H1 (cell line): Measurements from ENCODE around the gene ALG9. TPM values are rescaled to one million over a fixed set of nuclear protein-coding genes. Genes with fewer than 3 reads are reported as not detected.

Source experiments
- CTCF ChIA-PET: fragments of 300-600 bp; sonication (Branson Sonifier 250); formaldehyde crosslinking; loops from one replicate; lab custom pipeline; 2021; ENCODE audit not compliant: partially characterized antibody; lab: Charles Lee
- POLR2A ChIA-PET: fragments of 300-600 bp; sonication (Branson Sonifier 250); formaldehyde crosslinking; loops from one replicate; lab custom pipeline; 2021; ENCODE audit warnings: inconsistent platforms; ENCODE audit not compliant: partially characterized antibody; lab: Charles Lee
- DNase-seq, 2 experiments: peaks; one replicate each; pipeline versions ENCODE4 v3.0.0 to v3.0.0-alpha.2; 2010 to 2022; ENCODE audit warnings: low spot score in 2 of 2, low read depth in 1 of 2, mixed read lengths in 1 of 2
- FAIRE-seq: peaks from 2 replicates; lab custom pipeline; 2011; peaks lifted over from hg19 to GRCh38; lab: Jason Lieb, UNC
- H2AFZ ChIP-seq: 2 replicates; pipeline ENCODE4 v1.8.1; 2012; ENCODE audit warnings: low read length, inconsistent platforms
- H2AK5ac ChIP-seq: 2 replicates; pipeline ENCODE4 v1.6.1; 2013; ENCODE audit warnings: low read depth, low read length
- H2BK120ac ChIP-seq: replicated peaks from 2 replicates; pipeline ENCODE3; 2013; ENCODE audit warnings: low read depth, low read length, inconsistent platforms
- H2BK12ac ChIP-seq: 2 replicates; pipeline ENCODE4 v1.6.1; 2013; ENCODE audit warnings: low read depth, low read length
- H2BK15ac ChIP-seq: 2 replicates; pipeline ENCODE4 v1.6.1; 2013; ENCODE audit warnings: low read length
- H2BK20ac ChIP-seq: 2 replicates; pipeline ENCODE4 v1.6.1; 2013; ENCODE audit warnings: low read length
- H2BK5ac ChIP-seq: 2 replicates; pipeline ENCODE4 v1.6.1; 2013; ENCODE audit warnings: low read depth, low read length
- H3K14ac ChIP-seq: 2 replicates; pipeline ENCODE4 v1.6.1; 2013; ENCODE audit warnings: inconsistent platforms; ENCODE audit not compliant: insufficient read length
- H3K18ac ChIP-seq: 2 replicates; pipeline ENCODE4 v1.6.1; 2013; ENCODE audit warnings: low read length; ENCODE audit errors: extremely low read depth
- H3K23ac ChIP-seq: 2 replicates; pipeline ENCODE4 v1.6.1; 2013; ENCODE audit warnings: inconsistent platforms; ENCODE audit not compliant: insufficient read length
- H3K23me2 ChIP-seq: 2 replicates; pipeline ENCODE4 v1.6.1; 2013; ENCODE audit warnings: low read depth, low read length
- H3K27ac ChIP-seq: 2 replicates; pipeline ENCODE4 v1.6.1; 2011; ENCODE audit warnings: low read depth, low read length, inconsistent platforms
- H3K27me3 ChIP-seq, 4 experiments: replicated peaks in 1 of 4; 1 replicate in 1 of 4; 2 replicates in 3 of 4; pipeline versions ENCODE4 v1.6.1 to v1.8.1; 2011 to 2013; ENCODE audit warnings: low read length in 3 of 4, mild to moderate bottlenecking in 3 of 4, inconsistent platforms in 2 of 4, mixed read lengths in 2 of 4, moderate library complexity in 1 of 4; ENCODE audit not compliant: control insufficient read depth in 3 of 4, insufficient read depth in 3 of 4; ENCODE audit errors: extremely low read depth in 1 of 4
- H3K36me3 ChIP-seq, 4 experiments: 2 replicates each; pipeline versions ENCODE4 v1.6.1 to v1.8.1; 2011 to 2013; ENCODE audit warnings: mild to moderate bottlenecking in 4 of 4, low read length in 3 of 4, moderate library complexity in 2 of 4, control low read depth in 1 of 4, inconsistent platforms in 1 of 4; ENCODE audit not compliant: insufficient read depth in 4 of 4, control insufficient read depth in 2 of 4
- H3K4ac ChIP-seq: replicated peaks from 2 replicates; pipeline ENCODE3; 2013; ENCODE audit warnings: low read length, low read depth, mixed read lengths, inconsistent platforms; ENCODE audit not compliant: insufficient read length
- H3K4me1 ChIP-seq, 4 experiments: replicated peaks in 1 of 4; 1 replicate in 1 of 4; 2 replicates in 3 of 4; pipeline versions ENCODE4 v1.6.1 to v1.8.1; 2011 to 2013; ENCODE audit warnings: low read length in 3 of 4, inconsistent platforms in 2 of 4, mixed read lengths in 1 of 4; ENCODE audit not compliant: insufficient read depth in 4 of 4, control insufficient read depth in 3 of 4
- H3K4me2 ChIP-seq, 2 experiments: 2 replicates each; pipeline versions ENCODE4 v1.6.1 to v1.8.1; 2011 to 2013; ENCODE audit warnings: low read depth in 2 of 2, low read length in 2 of 2, control low read depth in 1 of 2, inconsistent platforms in 1 of 2, mild to moderate bottlenecking in 1 of 2; ENCODE audit not compliant: insufficient read depth in 1 of 2
- H3K4me3 ChIP-seq, 4 experiments: fragments of 200-600, 300-600 bp in 1 of 4; sonication (generic), shearing (Covaris generic), sonication (Bioruptor Twin) in 1 of 4; 2 replicates each; pipeline versions ENCODE4 v1.5.1 to v1.8.1; 2011 to 2016; ENCODE audit warnings: low read length in 4 of 4, low read depth in 3 of 4, control low read depth in 2 of 4, inconsistent platforms in 2 of 4, mild to moderate bottlenecking in 2 of 4, mixed read lengths in 1 of 4, moderate library complexity in 1 of 4; ENCODE audit not compliant: insufficient read depth in 2 of 4; ENCODE audit errors: extremely low read depth in 1 of 4
- H3K56ac ChIP-seq: replicated peaks from 2 replicates; pipeline ENCODE3; 2013; ENCODE audit warnings: low read depth, mild to moderate bottlenecking, mixed read lengths, low read length, inconsistent platforms; ENCODE audit not compliant: insufficient read length
- H3K79me1 ChIP-seq: 2 replicates; pipeline ENCODE4 v1.6.1; 2013; ENCODE audit warnings: low read depth, low read length, control low read depth
- H3K79me2 ChIP-seq, 2 experiments: 2 replicates each; pipeline versions ENCODE4 v1.6.1 to v1.8.1; 2012 to 2013; ENCODE audit warnings: low read length in 2 of 2, mild to moderate bottlenecking in 2 of 2, inconsistent platforms in 1 of 2; ENCODE audit not compliant: insufficient read depth in 2 of 2, control insufficient read depth in 1 of 2
- H3K9ac ChIP-seq, 4 experiments: replicated peaks in 1 of 4; 1 replicate in 1 of 4; 2 replicates in 3 of 4; pipeline versions ENCODE4 v1.6.1 to v1.8.1; 2011 to 2013; ENCODE audit warnings: low read depth in 3 of 4, low read length in 3 of 4, control low read depth in 2 of 4, mild to moderate bottlenecking in 2 of 4, moderate library complexity in 2 of 4, inconsistent platforms in 1 of 4; ENCODE audit errors: extremely low read depth in 1 of 4
- H3K9me3 ChIP-seq, 2 experiments: 2 replicates each; pipeline versions ENCODE4 v1.6.1 to v1.8.1; 2012 to 2013; ENCODE audit warnings: mild to moderate bottlenecking in 2 of 2, moderate library complexity in 2 of 2, control low read depth in 1 of 2, inconsistent platforms in 1 of 2, low read depth in 1 of 2, low read length in 1 of 2, mixed read lengths in 1 of 2; ENCODE audit not compliant: insufficient read depth in 2 of 2
- H4K20me1 ChIP-seq, 2 experiments: replicated peaks in 1 of 2; 2 replicates each; pipeline versions ENCODE3 to v1.8.1; 2011 to 2013; ENCODE audit warnings: inconsistent platforms in 2 of 2, low read length in 2 of 2, mild to moderate bottlenecking in 1 of 2; ENCODE audit not compliant: insufficient read depth in 2 of 2, control insufficient read depth in 1 of 2
- H4K5ac ChIP-seq: 2 replicates; pipeline ENCODE4 v1.6.1; 2013; ENCODE audit warnings: low read length, low read depth, mixed read lengths, inconsistent platforms; ENCODE audit not compliant: insufficient read length
- H4K8ac ChIP-seq: 2 replicates; pipeline ENCODE4 v1.8.0; 2013; ENCODE audit warnings: mild to moderate bottlenecking, moderate library complexity, low read length, inconsistent platforms; ENCODE audit not compliant: insufficient read depth; ENCODE audit errors: extremely low read depth
- H4K91ac ChIP-seq: replicated peaks from 2 replicates; pipeline ENCODE3; 2013; ENCODE audit warnings: low read length, mixed read lengths, inconsistent platforms; ENCODE audit not compliant: insufficient read length
- BACH1 ChIP-seq: IDR thresholded peaks from 2 replicates; pipeline ENCODE4 v1.6.1; 2012; ENCODE audit warnings: low read length, improper control_type of control experiment
- BCL11A ChIP-seq, 2 experiments: IDR thresholded peaks; one replicate each; pipeline ENCODE4 v1.6.1; 2011; ENCODE audit warnings: low read depth in 2 of 2, low read length in 2 of 2, mild to moderate bottlenecking in 2 of 2
- EP300 ChIP-seq, 2 experiments: IDR thresholded peaks; 1 replicate in 1 of 2; 2 replicates in 1 of 2; pipeline ENCODE4 v1.6.1; 2011 to 2012; ENCODE audit warnings: low read depth in 2 of 2, low read length in 2 of 2, mild to moderate bottlenecking in 2 of 2, borderline replicate concordance in 1 of 2, inconsistent platforms in 1 of 2, moderate library complexity in 1 of 2
- GABPA ChIP-seq: IDR thresholded peaks from 2 replicates; pipeline ENCODE4 v1.6.1; 2011; ENCODE audit warnings: mild to moderate bottlenecking, low read length, moderate library complexity, borderline replicate concordance; ENCODE audit not compliant: insufficient read depth
- HDAC6 ChIP-seq: IDR thresholded peaks from one replicate; pipeline ENCODE4 v1.7.1; 2012; ENCODE audit warnings: low read depth, mild to moderate bottlenecking, inconsistent platforms, low read length, moderate library complexity
- RAD21 ChIP-seq, 2 experiments: IDR thresholded peaks in 1 of 2; conservative IDR thresholded peaks in 1 of 2; 2 replicates each; pipeline ENCODE4 v1.6.1; 2011; ENCODE audit warnings: low read depth in 2 of 2, low read length in 2 of 2, improper control_type of control experiment in 1 of 2, inconsistent platforms in 1 of 2, mild to moderate bottlenecking in 1 of 2, moderate library complexity in 1 of 2
- SP1 ChIP-seq: IDR thresholded peaks from 2 replicates; pipeline ENCODE4 v1.6.1; 2011; ENCODE audit warnings: low read depth, low read length
- TCF12 ChIP-seq: IDR thresholded peaks from 2 replicates; pipeline ENCODE4 v1.6.1; 2011; ENCODE audit warnings: low read depth, mild to moderate bottlenecking, low read length
- WGBS, 2 experiments: shearing (Covaris generic) in 1 of 2; methylation state at CpG; one replicate each; pipeline versions ENCODE4 v1.1.6 to v1.1.7; 2013 to 2015; ENCODE audit warnings: low lambda C conversion rate in 2 of 2, mixed read lengths in 2 of 2, inconsistent platforms in 1 of 2, low coverage in 1 of 2, missing lambda C conversion rate in 1 of 2; ENCODE audit not compliant: insufficient replicate concordance in 2 of 2, insufficient coverage in 1 of 2, insufficient read length in 1 of 2; ENCODE audit errors: extremely low coverage in 1 of 2, missing lambda C conversion rate in 1 of 2; 5-methylcytosine and 5-hydroxymethylcytosine counted together
- polyA plus RNA-seq, 7 experiments: library from polyadenylated mRNA; depleted of rRNA in 3 of 7; stranded (reverse) in 5 of 7; unstranded in 2 of 7; fragments of >200 nt in 5 of 7; fragments of 200-250 nt in 2 of 7; gene quantifications; 1 replicate in 5 of 7; 2 replicates in 1 of 7; 4 replicates in 1 of 7; pipeline versions ENCODE4 v1.2.1 to v1.2.3, GENCODE V29; 2011 to 2013; ENCODE audit warnings: missing spikeins in 2 of 7, mixed read lengths in 2 of 7
- total RNA-seq: library from RNA; stranded (reverse); fragmentation: NEBNext Ultra II Directional; extraction: Animal tissue kit (Norgen Biotek cat#: 25700); gene quantifications from 2 replicates; pipeline ENCODE4 v1.2.1, GENCODE V29; 2021
- TF ChIP-seq, protein P1 (sequence below), 3 experiments: IDR thresholded peaks; 1 replicate in 2 of 3; 2 replicates in 1 of 3; pipeline versions ENCODE4 v1.5.1 to v1.6.1; 2011; ENCODE audit warnings: low read length in 3 of 3, mild to moderate bottlenecking in 3 of 3, inconsistent platforms in 2 of 3, low read depth in 1 of 3, moderate library complexity in 1 of 3; ENCODE audit not compliant: insufficient read depth in 1 of 3; ENCODE audit errors: control extremely low read depth in 1 of 3

Gene ALG9
- total and polyA plus RNA-seq, 2 of the 8 experiments (the other 6 are each of a cell fraction or from before 2014, with no cell fraction given) = 23.5 to 24.5 TPM

DNA sequence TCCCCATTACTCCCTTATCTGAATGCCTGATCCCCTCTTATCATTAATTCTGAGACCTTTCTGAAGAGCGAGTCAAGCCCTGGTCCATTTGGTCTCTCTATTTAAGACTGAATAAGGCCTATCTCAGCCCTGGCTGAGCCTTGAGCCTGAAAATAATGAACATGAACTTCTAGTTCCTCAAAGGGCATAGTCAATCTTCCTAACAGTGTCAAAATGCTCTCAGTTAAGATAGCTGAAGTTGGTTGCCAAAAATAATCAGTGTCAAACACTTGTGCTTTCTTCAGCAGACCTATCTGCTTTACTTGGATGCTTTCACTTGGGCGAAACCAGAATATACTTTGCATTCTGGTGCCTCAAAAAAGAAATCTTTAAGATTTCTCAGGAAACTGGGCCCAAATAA is 62.5 kb downstream of the ALG9 start:
- no peak overlapping the region for H4K8ac ChIP-seq
- H3K27me3 ChIP-seq = no peaks in the 10 kb centered on the region
- no peak overlapping the region for H2BK120ac ChIP-seq
- ChIA-PET CTCF (interaction anchor here (1.0 to 1.5 kb wide), 3 partner anchors 23 to 32 kb away, joined by 3 to 8 read pairs (median 4); no protein-coding TSS in a partner anchor), POLR2A (no interaction called here)
- H3K23me2 ChIP-seq = no peaks in the 10 kb centered on the region
- no peak overlapping the region for H3K14ac ChIP-seq
- no peak overlapping the region for H2BK5ac ChIP-seq
- no peak overlapping the region for H4K91ac ChIP-seq
- H4K20me1 ChIP-seq = no peaks in the 10 kb centered on the region
- H3K4me2 ChIP-seq = no peak overlapping the region
- H3K56ac ChIP-seq = no peak overlapping the region
- H3K4me3 ChIP-seq = no peak overlapping the region
- no peak for DNase-seq
- no peak overlapping the region for H3K18ac ChIP-seq
- H3K79me1 ChIP-seq = no peaks in the 10 kb centered on the region
- no peak for FAIRE-seq
- H2BK20ac ChIP-seq = no peak overlapping the region
- H4K5ac ChIP-seq = no peak overlapping the region
- WGBS, 2 experiments = 97% methylated on average over 2 of the region's 2 CpGs; no CpG with 5 or more reads in 1 of the 2 experiments
- no peak overlapping the region for H2AK5ac ChIP-seq
- no peaks in the 10 kb centered on the region for H3K79me2 ChIP-seq
- H3K9me3 ChIP-seq = no peaks in the 10 kb centered on the region
- no peak overlapping the region for H2BK15ac ChIP-seq
- no peak overlapping the region for H3K23ac ChIP-seq
- no peaks in the 10 kb centered on the region; a peak in 2 of 8 replicates for H3K36me3 ChIP-seq
- H3K9ac ChIP-seq = no peak overlapping the region; a peak in 1 of 7 replicates
- H2BK12ac ChIP-seq = no peak overlapping the region
- no peak overlapping the region for H2AFZ ChIP-seq
- no peak overlapping the region for H3K4ac ChIP-seq
- H3K4me1 ChIP-seq = no peaks in the 10 kb centered on the region
- H3K27ac ChIP-seq = no peak overlapping the region
- TF ChIP-seq BACH1 (no peak), EP300 (IDR thresholded peaks at IDR 0.05; ENCODE audit: borderline replicate concordance in 1 of 2, low read depth in 2 of 2, low read length in 2 of 2) (no peak), SP1 (no peak), HDAC6 (no peak), RAD21 (IDR thresholded peaks at IDR 0.05 in 1 of 2, conservative IDR thresholded peaks at IDR 0.05 in 1 of 2; ENCODE audit: low read depth in 2 of 2, low read length in 2 of 2) (no peak), BCL11A (IDR thresholded peaks at IDR 0.05; ENCODE audit: low read depth in 2 of 2, low read length in 2 of 2) (no peak), GABPA (no peak), TCF12 (no peak)
- TF ChIP-seq, protein P1, sequence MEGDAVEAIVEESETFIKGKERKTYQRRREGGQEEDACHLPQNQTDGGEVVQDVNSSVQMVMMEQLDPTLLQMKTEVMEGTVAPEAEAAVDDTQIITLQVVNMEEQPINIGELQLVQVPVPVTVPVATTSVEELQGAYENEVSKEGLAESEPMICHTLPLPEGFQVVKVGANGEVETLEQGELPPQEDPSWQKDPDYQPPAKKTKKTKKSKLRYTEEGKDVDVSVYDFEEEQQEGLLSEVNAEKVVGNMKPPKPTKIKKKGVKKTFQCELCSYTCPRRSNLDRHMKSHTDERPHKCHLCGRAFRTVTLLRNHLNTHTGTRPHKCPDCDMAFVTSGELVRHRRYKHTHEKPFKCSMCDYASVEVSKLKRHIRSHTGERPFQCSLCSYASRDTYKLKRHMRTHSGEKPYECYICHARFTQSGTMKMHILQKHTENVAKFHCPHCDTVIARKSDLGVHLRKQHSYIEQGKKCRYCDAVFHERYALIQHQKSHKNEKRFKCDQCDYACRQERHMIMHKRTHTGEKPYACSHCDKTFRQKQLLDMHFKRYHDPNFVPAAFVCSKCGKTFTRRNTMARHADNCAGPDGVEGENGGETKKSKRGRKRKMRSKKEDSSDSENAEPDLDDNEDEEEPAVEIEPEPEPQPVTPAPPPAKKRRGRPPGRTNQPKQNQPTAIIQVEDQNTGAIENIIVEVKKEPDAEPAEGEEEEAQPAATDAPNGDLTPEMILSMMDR (IDR thresholded peaks at IDR 0.05; ENCODE audit: control extremely low read depth in 1 of 3, insufficient read depth in 1 of 3, low read depth in 1 of 3, low read length in 3 of 3) = no peak
